Adipocyte (in vitro differentiated cells): Measurements from ENCODE around the gene TDRD15.
A peak's percentile ranks its signal among the peaks of the same experiment; 100 is the strongest.

Experiments used
- DNase-seq: peaks from one replicate; pipeline ENCODE4 v3.0.0-alpha.2; 2015; ENCODE audit warnings: low read depth
- H3K27me3 ChIP-seq: replicated peaks from 2 replicates; pipeline ENCODE4 v1.7.0; 2013; ENCODE audit warnings: mild to moderate bottlenecking, low read length, moderate library complexity; ENCODE audit not compliant: control insufficient read depth, insufficient read depth
- H3K36me3 ChIP-seq: 2 replicates; pipeline ENCODE4 v1.7.0; 2013; ENCODE audit warnings: low read length, mild to moderate bottlenecking, moderate library complexity; ENCODE audit not compliant: control insufficient read depth, insufficient read depth, severe bottlenecking
- H3K4me1 ChIP-seq: 2 replicates; pipeline ENCODE4 v1.7.0; 2013; ENCODE audit warnings: mild to moderate bottlenecking, low read length, moderate library complexity; ENCODE audit not compliant: control insufficient read depth, insufficient read depth
- H3K4me3 ChIP-seq: 2 replicates; pipeline ENCODE4 v1.7.0; 2013; ENCODE audit warnings: mild to moderate bottlenecking, low read length, moderate library complexity
- H3K9ac ChIP-seq: 2 replicates; pipeline ENCODE4 v1.7.0; 2013; ENCODE audit warnings: mild to moderate bottlenecking, low read length, moderate library complexity
- H3K9me3 ChIP-seq: 2 replicates; pipeline ENCODE4 v1.7.0; 2013; ENCODE audit warnings: mild to moderate bottlenecking, low read length, moderate library complexity; ENCODE audit not compliant: control insufficient read depth

TDRD15 gene

GRCh38 chr2:21123473-21124393 lies at the start of gene TDRD15:
TDRD15 (plus strand) TSS chr2:21123968; CDS start chr2:21137468, 13,500 bp downstream.
- Histone ChIP-seq H3K4me1 (no peaks in the 10 kb centered on the region), H3K36me3 (no peaks in the 10 kb centered on the region), H3K4me3 (no peak within 1 kb of the TSS), H3K9ac (no peak within 1 kb of the TSS), H3K9me3 (no peaks in the 10 kb centered on the region), H3K27me3 (peaks cover 8% of the 10 kb centered on the region)
- no peak for DNase-seq

- no peak overlapping the region for H3K4me3 ChIP-seq
- no peak overlapping the region for H3K9ac ChIP-seq
- peaks cover 3% of the 10 kb centered on the region for H3K9me3 ChIP-seq
- no peaks in the 10 kb centered on the region for H3K36me3 ChIP-seq
- H3K4me1 ChIP-seq, result no peaks in the 10 kb centered on the region
- DNase-seq, result no peak
- H3K27me3 ChIP-seq, result no peaks in the 10 kb centered on the region
Measured at GRCh38 chr2:21078296-21078695, 45.5 kb upstream of the TDRD15 start.

DNA sequence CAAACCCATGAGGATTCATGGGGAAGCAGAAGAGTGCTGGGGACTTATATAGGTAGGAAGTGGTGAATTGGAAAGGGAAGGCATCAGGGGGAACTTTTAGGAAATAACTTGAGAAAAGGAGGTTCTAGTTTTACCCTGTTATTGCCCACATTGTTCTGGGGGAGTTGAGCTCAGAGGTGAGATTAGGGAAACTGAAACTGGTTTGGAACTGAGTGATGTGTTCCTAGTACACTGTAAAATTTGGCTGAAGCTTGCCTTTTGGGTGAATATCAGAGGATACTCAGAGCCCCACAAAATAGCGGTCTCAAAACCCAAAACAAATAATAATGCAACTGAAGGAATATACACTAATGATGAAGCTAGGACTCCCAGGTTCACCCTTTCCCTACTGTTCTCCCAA lies 40.3 kb upstream of the TDRD15 start:
- H3K27me3 ChIP-seq, result no peaks in the 10 kb centered on the region
- DNase-seq, result no peak
- H3K9me3 ChIP-seq, result no peaks in the 10 kb centered on the region
- H3K9ac ChIP-seq, result no peak overlapping the region
- H3K4me1 ChIP-seq, result no peaks in the 10 kb centered on the region
- no peaks in the 10 kb centered on the region for H3K36me3 ChIP-seq
- H3K4me3 ChIP-seq, result no peak overlapping the region

- no peaks in the 10 kb centered on the region for H3K36me3 ChIP-seq
- H3K9ac ChIP-seq, result no peak overlapping the region
- H3K27me3 ChIP-seq, result no peaks in the 10 kb centered on the region
- DNase-seq, result no peak
- H3K4me1 ChIP-seq, result no peaks in the 10 kb centered on the region
- no peak overlapping the region for H3K4me3 ChIP-seq
- no peaks in the 10 kb centered on the region for H3K9me3 ChIP-seq
Measured at GRCh38 chr2:21084401-21084800, 39.4 kb upstream of the TDRD15 start.

DNA sequence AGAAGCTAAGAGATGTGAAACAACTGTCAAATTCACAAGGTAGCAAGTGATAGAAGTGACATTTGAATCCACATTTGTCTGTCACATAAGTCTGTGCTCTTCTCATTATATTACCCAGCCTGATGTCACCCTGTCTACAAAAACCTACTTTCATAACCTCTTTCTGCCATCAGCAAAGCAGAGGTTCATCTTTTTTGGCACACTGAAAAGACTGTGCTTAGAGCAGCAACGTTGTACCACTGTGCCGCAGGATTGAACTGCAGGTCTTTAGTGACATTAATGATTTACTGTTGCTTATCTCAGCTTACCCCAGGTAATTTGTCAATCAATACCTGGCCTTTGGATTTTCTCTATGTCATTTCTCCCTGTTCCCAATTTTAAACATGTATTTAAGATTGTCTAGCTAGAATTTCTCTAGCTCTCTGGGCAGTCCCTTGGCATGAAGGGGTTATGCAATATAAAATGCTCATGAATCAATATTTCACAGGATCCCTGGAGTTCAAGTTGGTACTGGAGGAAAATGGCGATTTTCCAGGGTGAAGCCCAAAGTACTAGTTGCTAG lies 31.4 kb upstream of the TDRD15 start:
- no peak for DNase-seq
- Histone ChIP-seq H3K27me3 (peaks cover 2% of the 10 kb centered on the region), H3K9ac (no peak overlapping the region), H3K4me3 (no peak overlapping the region), H3K4me1 (no peaks in the 10 kb centered on the region), H3K36me3 (no peaks in the 10 kb centered on the region), H3K9me3 (no peaks in the 10 kb centered on the region)

- Histone ChIP-seq H3K4me3 (peak overlapping the region; percentile 64), H3K9ac (peak overlapping the region; percentile 5), H3K36me3 (no peaks in the 10 kb centered on the region), H3K27me3 (peaks cover 6% of the 10 kb centered on the region), H3K4me1 (peaks cover 10% of the 10 kb centered on the region), H3K9me3 (no peaks in the 10 kb centered on the region)
- no peak for DNase-seq
Measured at GRCh38 chr2:21095178-21095577, 28.6 kb upstream of the TDRD15 start.

DNA sequence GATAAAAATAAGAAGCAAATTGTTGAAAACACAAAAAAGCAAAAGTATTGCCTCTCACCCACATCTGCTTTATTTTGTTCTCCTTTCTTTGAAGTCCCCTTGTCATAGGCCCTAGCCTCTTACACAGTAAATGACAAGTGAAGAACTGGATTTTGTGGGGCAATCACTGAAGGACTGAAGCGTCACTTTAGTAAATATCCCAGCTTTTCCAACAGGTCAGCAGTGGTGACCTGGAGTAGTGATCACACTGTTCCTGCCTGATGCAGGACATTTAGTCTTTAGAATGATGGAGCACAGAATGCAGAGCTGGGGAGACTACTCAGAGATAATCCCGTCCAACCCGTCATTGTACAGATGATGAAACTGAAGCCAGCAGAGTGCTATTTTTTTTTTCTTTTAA lies 28.1 kb upstream of the TDRD15 start:
- peaks cover 10% of the 10 kb centered on the region for H3K4me1 ChIP-seq
- H3K4me3 ChIP-seq, result peak overlapping the region; percentile 64
- H3K27me3 ChIP-seq, result peaks cover 6% of the 10 kb centered on the region
- H3K9me3 ChIP-seq, result no peaks in the 10 kb centered on the region
- DNase-seq, result no peak
- H3K9ac ChIP-seq, result peak overlapping the region; percentile 34
- no peaks in the 10 kb centered on the region for H3K36me3 ChIP-seq

- no peaks in the 10 kb centered on the region for H3K36me3 ChIP-seq
- peak overlapping the region; percentile 34 for H3K9ac ChIP-seq
- peak overlapping the region; percentile 64 for H3K4me3 ChIP-seq
- H3K4me1 ChIP-seq, result peaks cover 10% of the 10 kb centered on the region
- no peaks in the 10 kb centered on the region for H3K9me3 ChIP-seq
- no peak for DNase-seq
- peaks cover 6% of the 10 kb centered on the region for H3K27me3 ChIP-seq
Measured at GRCh38 chr2:21096458-21096857, 27.3 kb upstream of the TDRD15 start.

- Histone ChIP-seq H3K9ac (no peak overlapping the region), H3K27me3 (peaks cover 6% of the 10 kb centered on the region), H3K36me3 (no peaks in the 10 kb centered on the region), H3K4me3 (no peak overlapping the region), H3K9me3 (no peaks in the 10 kb centered on the region), H3K4me1 (peaks cover 10% of the 10 kb centered on the region)
- DNase-seq, result no peak
Measured at GRCh38 chr2:21097331-21097730, 26.4 kb upstream of the TDRD15 start.

DNA sequence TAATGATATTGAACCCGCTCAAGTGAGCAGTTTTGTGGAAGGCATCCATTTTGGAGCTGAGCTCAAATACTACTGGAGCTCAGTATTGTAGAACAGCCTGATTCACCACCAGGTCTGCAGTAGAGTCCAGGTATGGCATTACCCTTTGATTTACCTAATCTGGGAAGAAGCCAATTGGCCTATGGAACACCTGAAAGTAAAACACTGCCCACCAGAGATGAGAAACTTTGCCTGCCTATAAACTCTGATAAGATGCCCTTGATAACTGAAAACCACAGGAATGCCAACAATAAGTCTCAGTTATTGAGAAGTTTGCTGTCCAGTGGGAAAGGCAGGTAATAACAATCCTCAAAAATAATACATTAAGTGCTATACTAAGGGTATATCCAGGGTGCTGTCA lies 25.5 kb upstream of the TDRD15 start:
- DNase-seq, result no peak
- Histone ChIP-seq H3K4me1 (peaks cover 10% of the 10 kb centered on the region), H3K9me3 (no peaks in the 10 kb centered on the region), H3K9ac (no peak overlapping the region), H3K4me3 (no peak overlapping the region), H3K27me3 (peaks cover 6% of the 10 kb centered on the region), H3K36me3 (no peaks in the 10 kb centered on the region)

DNA sequence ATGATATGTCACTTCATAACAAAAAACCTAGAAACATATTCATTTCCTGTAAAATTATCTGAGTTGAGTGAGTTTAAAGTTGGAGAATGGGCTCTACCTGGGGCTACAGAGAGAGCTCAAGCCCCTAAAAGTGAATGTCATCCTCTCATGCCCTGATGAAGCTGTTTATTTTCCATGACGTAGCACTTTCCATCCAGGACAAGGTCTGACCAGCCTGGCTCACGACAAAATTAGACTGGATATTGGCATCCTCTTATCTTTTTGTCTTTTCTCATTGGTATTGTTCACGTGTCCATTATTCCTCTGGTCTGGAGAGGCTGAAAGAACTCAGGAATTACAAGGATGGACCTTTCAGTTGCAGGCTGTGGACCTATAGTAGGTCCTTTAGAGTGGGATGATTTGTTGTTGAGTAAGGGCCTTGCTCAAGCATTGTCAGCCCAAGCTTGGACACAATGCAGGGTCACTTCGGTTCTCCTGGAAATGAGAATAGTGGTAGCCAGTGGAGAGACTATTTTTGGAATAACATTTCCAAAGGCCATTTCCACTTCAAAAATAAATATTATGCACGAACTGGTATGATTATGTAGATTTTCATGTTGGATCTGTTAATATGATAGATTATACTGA lies 24.4 kb upstream of the TDRD15 start:
- no peak for DNase-seq
- H3K27me3 ChIP-seq, result peaks cover 6% of the 10 kb centered on the region
- no peaks in the 10 kb centered on the region for H3K36me3 ChIP-seq
- H3K4me1 ChIP-seq, result peaks cover 10% of the 10 kb centered on the region
- peak overlapping the region; percentile 52 for H3K9ac ChIP-seq
- H3K9me3 ChIP-seq, result no peaks in the 10 kb centered on the region
- H3K4me3 ChIP-seq, result no peak overlapping the region
